OCI-LY1 (cell line): ENCODE data around the gene MYO16.

Experiments
- H2AFZ ChIP-seq: fragments of 200-600 bp; sonication (generic), shearing (Covaris generic); 2 replicates; pipeline ENCODE4 v1.6.0; 2014; ENCODE audit warnings: antibody characterized with exemption, mild to moderate bottlenecking, low read length
- H3F3A ChIP-seq: fragments of 200-600 bp; sonication (generic), shearing (Covaris generic); 2 replicates; pipeline ENCODE4 v1.6.0; 2014; ENCODE audit warnings: mild to moderate bottlenecking, antibody characterized with exemption, low read length, moderate library complexity; ENCODE audit not compliant: insufficient read depth
- H3K27ac ChIP-seq: fragments of 200-600 bp; sonication (generic); 2 replicates; pipeline ENCODE4 v1.5.1; 2014; ENCODE audit warnings: low read length, mixed run types, mild to moderate bottlenecking, low read depth; ENCODE audit not compliant: poor library complexity, severe bottlenecking
- H3K27me3 ChIP-seq: fragments of 200-600 bp; sonication (generic); 2 replicates; pipeline ENCODE4 v1.6.0; 2014; ENCODE audit warnings: antibody characterized with exemption, mild to moderate bottlenecking, low read length, moderate library complexity; ENCODE audit not compliant: insufficient read depth
- H3K36me3 ChIP-seq: fragments of 200-600 bp; sonication (generic); 2 replicates; pipeline ENCODE4 v1.6.1; 2014; ENCODE audit warnings: mild to moderate bottlenecking, antibody characterized with exemption, low read length, moderate library complexity, mixed read lengths; ENCODE audit not compliant: insufficient read depth
- H3K4me1 ChIP-seq: fragments of 200-600 bp; sonication (generic); 2 replicates; pipeline ENCODE4 v1.5.1; 2014; ENCODE audit warnings: mild to moderate bottlenecking, low read length, moderate library complexity; ENCODE audit not compliant: insufficient read depth, severe bottlenecking
- H3K4me2 ChIP-seq: fragments of 200-600 bp; sonication (generic), shearing (Covaris generic); 2 replicates; pipeline ENCODE4 v1.6.1; 2014; ENCODE audit warnings: low read length
- H3K4me3 ChIP-seq: fragments of 200-600 bp; sonication (generic); 2 replicates; pipeline ENCODE4 v1.5.1; 2014; ENCODE audit warnings: low read length, low read depth, mild to moderate bottlenecking, mixed read lengths; ENCODE audit not compliant: poor library complexity, severe bottlenecking
- H3K79me2 ChIP-seq: fragments of 200-600 bp; shearing (Covaris generic); 2 replicates; pipeline ENCODE4 v1.6.1; 2016; ENCODE audit warnings: mixed run types, low read length, mixed read lengths; ENCODE audit not compliant: insufficient read depth
- H3K9ac ChIP-seq: fragments of 200-600 bp; sonication (generic), shearing (Covaris generic); 2 replicates; pipeline ENCODE4 v1.6.1; 2014; ENCODE audit warnings: mild to moderate bottlenecking, low read length, mixed read lengths
- H3K9me2 ChIP-seq: fragments of 200-600 bp; sonication (generic), shearing (Covaris generic); 2 replicates; pipeline ENCODE4 v1.6.1; 2014; ENCODE audit warnings: low read depth, mild to moderate bottlenecking, low read length, mixed read lengths
- H3K9me3 ChIP-seq: fragments of 200-600 bp; shearing (Covaris generic); 2 replicates; pipeline ENCODE4 v1.6.1; 2014; ENCODE audit warnings: low read length, mixed read lengths
- H4K20me1 ChIP-seq: fragments of 200-600 bp; sonication (generic), shearing (Covaris generic); 2 replicates; pipeline ENCODE4 v1.6.0; 2016; ENCODE audit warnings: mild to moderate bottlenecking, low read length; ENCODE audit not compliant: insufficient read depth
- CTCF ChIP-seq: fragments of 200-600 bp; sonication (generic), shearing (Covaris generic); IDR thresholded peaks from 2 replicates; pipeline ENCODE4 v1.5.1; 2017; ENCODE audit warnings: mild to moderate bottlenecking, antibody characterized with exemption, low read length, moderate library complexity, mixed read lengths
- EZH2 ChIP-seq: fragments of 200-600 bp; sonication (generic), shearing (Covaris generic); IDR thresholded peaks from 2 replicates; pipeline ENCODE4 v1.8.0; 2017; ENCODE audit warnings: borderline replicate concordance, mixed run types, mild to moderate bottlenecking, antibody characterized with exemption, low read length, moderate library complexity, mixed read lengths

Gene MYO16

GRCh38 chr13:109231888-109232287 is 602.5 kb downstream of the MYO16 start:
- Histone ChIP-seq H3K9me2 (no peaks in the 10 kb centered on the region), H3K79me2 (no peaks in the 10 kb centered on the region), H3K27ac (no peak overlapping the region), H3K9me3 (no peaks in the 10 kb centered on the region), H3K9ac (no peak overlapping the region), H4K20me1 (no peaks in the 10 kb centered on the region), H3K4me2 (no peak overlapping the region), H3K4me1 (no peaks in the 10 kb centered on the region), H3F3A (no peaks in the 10 kb centered on the region), H3K27me3 (no peaks in the 10 kb centered on the region), H3K4me3 (no peak overlapping the region), H2AFZ (no peak overlapping the region), H3K36me3 (no peaks in the 10 kb centered on the region)
- TF ChIP-seq EZH2 (no peak), CTCF (no peak)

GRCh38 chr13:109233293-109233692 is 603.9 kb downstream of the MYO16 start:
- no peaks in the 10 kb centered on the region for H3K79me2 ChIP-seq
- no peaks in the 10 kb centered on the region for H3K4me1 ChIP-seq
- no peak overlapping the region for H3K9ac ChIP-seq
- no peak overlapping the region for H3K4me3 ChIP-seq
- H3K4me2 ChIP-seq, result no peak overlapping the region
- no peak overlapping the region for H3K27ac ChIP-seq
- TF ChIP-seq EZH2 (no peak), CTCF (no peak)
- no peaks in the 10 kb centered on the region for H3K9me3 ChIP-seq
- no peaks in the 10 kb centered on the region for H4K20me1 ChIP-seq
- no peaks in the 10 kb centered on the region for H3K36me3 ChIP-seq
- no peak overlapping the region for H2AFZ ChIP-seq
- no peaks in the 10 kb centered on the region for H3K27me3 ChIP-seq
- no peaks in the 10 kb centered on the region for H3K9me2 ChIP-seq
- no peaks in the 10 kb centered on the region for H3F3A ChIP-seq

GRCh38 chr13:109235901-109236300 is 606.5 kb downstream of the MYO16 start:
- H3K9me3 ChIP-seq, result no peaks in the 10 kb centered on the region
- no peaks in the 10 kb centered on the region for H4K20me1 ChIP-seq
- H3K9ac ChIP-seq, result no peak overlapping the region
- H3K27ac ChIP-seq, result no peak overlapping the region
- H3K27me3 ChIP-seq, result no peaks in the 10 kb centered on the region
- no peaks in the 10 kb centered on the region for H3K36me3 ChIP-seq
- H3K4me3 ChIP-seq, result no peak overlapping the region
- no peak for TF ChIP-seq EZH2
- TF ChIP-seq CTCF, result no peak
- H3K9me2 ChIP-seq, result no peaks in the 10 kb centered on the region
- no peak overlapping the region for H3K4me2 ChIP-seq
- H2AFZ ChIP-seq, result no peak overlapping the region
- H3K4me1 ChIP-seq, result no peaks in the 10 kb centered on the region
- H3F3A ChIP-seq, result no peaks in the 10 kb centered on the region
- no peaks in the 10 kb centered on the region for H3K79me2 ChIP-seq
